Liver (tissue), 9 donors: ENCODE data around the gene UBE2C. TPM values are rescaled to one million over a fixed set of nuclear protein-coding genes. Genes with fewer than 3 reads are reported as not detected.

ENCODE experiments used
- DNase-seq: peaks from one replicate; pipeline ENCODE4 v3.0.0-alpha.2; 2017; ENCODE audit warnings: low spot score
- H3K27ac ChIP-seq, 2 donors: one replicate each; pipeline ENCODE4 v1.7.0; 2013; ENCODE audit warnings: inconsistent platforms in 2 of 2, low read length in 2 of 2, control low read depth in 1 of 2, low read depth in 1 of 2, mild to moderate bottlenecking in 1 of 2
- H3K27me3 ChIP-seq, 4 donors: one replicate each; pipeline versions ENCODE4 v1.6.1 to v1.7.0; 2013; ENCODE audit warnings: low read length in 3 of 4, inconsistent platforms in 1 of 4, mild to moderate bottlenecking in 1 of 4, moderate library complexity in 1 of 4; ENCODE audit not compliant: control insufficient read depth in 4 of 4, insufficient read depth in 4 of 4
- H3K36me3 ChIP-seq, 4 donors: one replicate each; pipeline versions ENCODE4 v1.6.1 to v1.7.0; 2013; ENCODE audit warnings: low read length in 3 of 4, mild to moderate bottlenecking in 3 of 4, low read depth in 1 of 4, moderate library complexity in 1 of 4; ENCODE audit not compliant: control insufficient read depth in 4 of 4, insufficient read depth in 3 of 4
- H3K4me1 ChIP-seq, 4 donors: one replicate each; pipeline versions ENCODE4 v1.6.1 to v1.7.0; 2013; ENCODE audit warnings: low read length in 3 of 4, mild to moderate bottlenecking in 3 of 4, moderate library complexity in 1 of 4; ENCODE audit not compliant: control insufficient read depth in 4 of 4, insufficient read depth in 4 of 4
- H3K4me3 ChIP-seq, 3 donors: one replicate each; pipeline versions ENCODE4 v1.6.1 to v1.7.0; 2013; ENCODE audit warnings: low read length in 3 of 3, control low read depth in 1 of 3, low read depth in 1 of 3, mild to moderate bottlenecking in 1 of 3
- H3K9ac ChIP-seq, 2 donors: one replicate each; pipeline ENCODE4 v1.7.0; 2013; ENCODE audit warnings: low read length in 2 of 2, mild to moderate bottlenecking in 2 of 2, moderate library complexity in 2 of 2, control low read depth in 1 of 2, low read depth in 1 of 2
- H3K9me3 ChIP-seq, 4 donors: one replicate each; pipeline versions ENCODE4 v1.6.1 to v1.7.0; 2013; ENCODE audit warnings: low read length in 3 of 4; ENCODE audit not compliant: control insufficient read depth in 4 of 4
- ATF3 ChIP-seq: IDR thresholded peaks from 2 replicates; pipeline ENCODE4 v1.6.1; 2016; ENCODE audit warnings: antibody characterized with exemption
- CTCF ChIP-seq: fragments of 150-350 bp; IDR thresholded peaks from 2 replicates; pipeline ENCODE4 v1.5.1; 2017; ENCODE audit warnings: improper control_type of control experiment, low read depth, low read length; ENCODE audit not compliant: missing input control
- EGR1 ChIP-seq, 2 donors: IDR thresholded peaks; 2 replicates each; pipeline ENCODE4 v1.6.1; 2016 to 2018; ENCODE audit warnings: antibody characterized with exemption in 2 of 2, low read depth in 2 of 2
- FOXA1 ChIP-seq: IDR thresholded peaks from 2 replicates; pipeline ENCODE4 v1.6.1; 2016; ENCODE audit warnings: antibody characterized with exemption
- FOXA2 ChIP-seq: IDR thresholded peaks from 2 replicates; pipeline ENCODE4 v1.6.1; 2016; ENCODE audit warnings: antibody characterized with exemption
- GABPA ChIP-seq, 2 donors: IDR thresholded peaks in 1 of 2; conservative IDR thresholded peaks in 1 of 2; 2 replicates each; pipeline ENCODE4 v1.6.1; 2016; ENCODE audit warnings: antibody characterized with exemption in 2 of 2, mild to moderate bottlenecking in 1 of 2, moderate library complexity in 1 of 2
- HNF4A ChIP-seq, 2 donors: conservative IDR thresholded peaks; 2 replicates each; pipeline ENCODE4 v1.6.1; 2016; ENCODE audit warnings: antibody characterized with exemption in 2 of 2, mild to moderate bottlenecking in 2 of 2
- HNF4G ChIP-seq: IDR thresholded peaks from 2 replicates; pipeline ENCODE4 v1.6.1; 2016; ENCODE audit warnings: antibody characterized with exemption
- MAX ChIP-seq: IDR thresholded peaks from 2 replicates; pipeline ENCODE4 v1.6.1; 2016; ENCODE audit warnings: antibody characterized with exemption
- RAD21 ChIP-seq, 2 donors: IDR thresholded peaks; 2 replicates each; pipeline ENCODE4 v1.6.1; 2016; ENCODE audit warnings: antibody characterized with exemption in 2 of 2, mild to moderate bottlenecking in 2 of 2
- REST ChIP-seq: IDR thresholded peaks from 2 replicates; pipeline ENCODE4 v1.6.1; 2016; ENCODE audit warnings: antibody characterized with exemption, mild to moderate bottlenecking
- RXRA ChIP-seq, 2 donors: IDR thresholded peaks; 2 replicates each; pipeline ENCODE4 v1.6.1; 2017 to 2018; ENCODE audit warnings: antibody characterized with exemption in 2 of 2, mild to moderate bottlenecking in 1 of 2
- SP1 ChIP-seq: IDR thresholded peaks from 2 replicates; pipeline ENCODE4 v1.6.1; 2018; ENCODE audit warnings: antibody characterized with exemption, mild to moderate bottlenecking
- TAF1 ChIP-seq: conservative IDR thresholded peaks from 2 replicates; pipeline ENCODE4 v1.6.1; 2016; ENCODE audit warnings: antibody characterized with exemption, mild to moderate bottlenecking
- YY1 ChIP-seq: IDR thresholded peaks from 2 replicates; pipeline ENCODE4 v1.6.1; 2016; ENCODE audit warnings: antibody characterized with exemption, mild to moderate bottlenecking
- ZBTB33 ChIP-seq: IDR thresholded peaks from 2 replicates; pipeline ENCODE4 v1.6.1; 2016; ENCODE audit warnings: antibody characterized with exemption
- WGBS: extraction: QIAGEN DNeasy Blood & Tissue Kit; methylation state at CpG from one replicate; pipeline ENCODE4 v1.1.7; 2013; 5-methylcytosine and 5-hydroxymethylcytosine counted together
- polyA plus RNA-seq, 2 donors: library from polyadenylated mRNA; stranded (reverse) in 1 of 2; unstranded in 1 of 2; fragments of 200-250 nt in 1 of 2; fragments of >200 nt in 1 of 2; fragmentation: Nextera tagmentation in 1 of 2; extraction: Ambion mirVana in 1 of 2; gene quantifications; one replicate each; pipeline versions ENCODE4 v1.2.1 to v1.2.3, GENCODE V29; 2013 to 2015
- total RNA-seq, 2 donors: library from RNA; depleted of rRNA; stranded (reverse); fragments of >200 nt; gene quantifications; one replicate each; pipeline ENCODE4 v1.2.3, GENCODE V29; 2014
- donor health status: healthy.
- donor health status: healthy.
- donor health status: healthy.
- donor health status: healthy.
- donor health status: healthy.

The UBE2C gene
- total and polyA plus RNA-seq, 4 donors: 2.7 to 27.6 (median 8.1) TPM; not detected in 1

- TF ChIP-seq EGR1 (IDR thresholded peaks at IDR 0.05; ENCODE audit: low read depth in 2 of 2) (no peak), TAF1 (no peak), RXRA (IDR thresholded peaks at IDR 0.05) (no peak), SP1 (no peak), YY1 (no peak)
- no peak overlapping the region for H3K4me3 ChIP-seq
- H3K4me1 ChIP-seq: peaks cover 0 to 7% (median 1%) of the 10 kb centered on the region in 4 donors
- DNase-seq: no peak
- no peak overlapping the region for H3K9ac ChIP-seq
- WGBS: 87% methylated on average over 6 of the region's 6 CpGs
- peaks cover 0 to 8% (median 3%) of the 10 kb centered on the region in 4 donors for H3K27me3 ChIP-seq
- no peaks in the 10 kb centered on the region for H3K9me3 ChIP-seq
- H3K36me3 ChIP-seq: no peaks in the 10 kb centered on the region
- H3K27ac ChIP-seq: no peak overlapping the region
Observed at GRCh38 chr20:45826381-45827019, 14.1 kb downstream of the UBE2C start.

- Histone ChIP-seq H3K9me3 (no peaks in the 10 kb centered on the region), H3K4me3 (no peak within 1 kb of the TSS), H3K27ac (no peak within 1 kb of the TSS), H3K27me3 (peaks cover 0 to 8% (median 1%) of the 10 kb centered on the region in 4 donors), H3K9ac (no peak within 1 kb of the TSS), H3K36me3 (no peaks in the 10 kb centered on the region), H3K4me1 (peaks cover 0 to 7% (median 1%) of the 10 kb centered on the region in 4 donors)
- no peak for DNase-seq
- TF ChIP-seq GABPA (IDR thresholded peaks at IDR 0.05 in 1 of 2, conservative IDR thresholded peaks at IDR 0.05 in 1 of 2) (no peak), FOXA1 (no peak), EGR1 (IDR thresholded peaks at IDR 0.05; ENCODE audit: low read depth in 2 of 2) (no peak), HNF4G (no peak), TAF1 (no peak), ZBTB33 (no peak), RXRA (IDR thresholded peaks at IDR 0.05) (no peak), HNF4A (conservative IDR thresholded peaks at IDR 0.05) (no peak), REST (no peak), CTCF (no peak), RAD21 (IDR thresholded peaks at IDR 0.05) (no peak), FOXA2 (no peak), ATF3 (no peak), YY1 (no peak), MAX (no peak)
- WGBS: 90% methylated on average over 8 of the region's 8 CpGs
Observed at GRCh38 chr20:45827030-45827652, 14.7 kb downstream of the UBE2C start, which contains the start of gene TNNC2. Gene TNNC2, minus strand, starts transcription at chr20:45827312. Its CDS starts 64 bp downstream, at chr20:45827248.
